Liver (tissue), 9 donors: ENCODE measurements around the gene HS6ST3. TPM values are rescaled to one million over a fixed set of nuclear protein-coding genes. Genes with fewer than 3 reads are reported as not detected.

ENCODE experiments used
- DNase-seq: peaks from one replicate; pipeline ENCODE4 v3.0.0-alpha.2; 2017; ENCODE audit warnings: low spot score
- H3K27ac ChIP-seq, 2 donors: one replicate each; pipeline ENCODE4 v1.7.0; 2013; ENCODE audit warnings: inconsistent platforms in 2 of 2, low read length in 2 of 2, control low read depth in 1 of 2, low read depth in 1 of 2, mild to moderate bottlenecking in 1 of 2
- H3K27me3 ChIP-seq, 4 donors: one replicate each; pipeline versions ENCODE4 v1.6.1 to v1.7.0; 2013; ENCODE audit warnings: low read length in 3 of 4, inconsistent platforms in 1 of 4, mild to moderate bottlenecking in 1 of 4, moderate library complexity in 1 of 4; ENCODE audit not compliant: control insufficient read depth in 4 of 4, insufficient read depth in 4 of 4
- H3K36me3 ChIP-seq, 4 donors: one replicate each; pipeline versions ENCODE4 v1.6.1 to v1.7.0; 2013; ENCODE audit warnings: low read length in 3 of 4, mild to moderate bottlenecking in 3 of 4, low read depth in 1 of 4, moderate library complexity in 1 of 4; ENCODE audit not compliant: control insufficient read depth in 4 of 4, insufficient read depth in 3 of 4
- H3K4me1 ChIP-seq, 4 donors: one replicate each; pipeline versions ENCODE4 v1.6.1 to v1.7.0; 2013; ENCODE audit warnings: low read length in 3 of 4, mild to moderate bottlenecking in 3 of 4, moderate library complexity in 1 of 4; ENCODE audit not compliant: control insufficient read depth in 4 of 4, insufficient read depth in 4 of 4
- H3K4me3 ChIP-seq, 3 donors: one replicate each; pipeline versions ENCODE4 v1.6.1 to v1.7.0; 2013; ENCODE audit warnings: low read length in 3 of 3, control low read depth in 1 of 3, low read depth in 1 of 3, mild to moderate bottlenecking in 1 of 3
- H3K9ac ChIP-seq, 2 donors: one replicate each; pipeline ENCODE4 v1.7.0; 2013; ENCODE audit warnings: low read length in 2 of 2, mild to moderate bottlenecking in 2 of 2, moderate library complexity in 2 of 2, control low read depth in 1 of 2, low read depth in 1 of 2
- H3K9me3 ChIP-seq, 4 donors: one replicate each; pipeline versions ENCODE4 v1.6.1 to v1.7.0; 2013; ENCODE audit warnings: low read length in 3 of 4; ENCODE audit not compliant: control insufficient read depth in 4 of 4
- EGR1 ChIP-seq, 2 donors: IDR thresholded peaks; 2 replicates each; pipeline ENCODE4 v1.6.1; 2016 to 2018; ENCODE audit warnings: antibody characterized with exemption in 2 of 2, low read depth in 2 of 2
- FOXA1 ChIP-seq: IDR thresholded peaks from 2 replicates; pipeline ENCODE4 v1.6.1; 2016; ENCODE audit warnings: antibody characterized with exemption
- FOXA2 ChIP-seq: IDR thresholded peaks from 2 replicates; pipeline ENCODE4 v1.6.1; 2016; ENCODE audit warnings: antibody characterized with exemption
- GABPA ChIP-seq, 2 donors: IDR thresholded peaks in 1 of 2; conservative IDR thresholded peaks in 1 of 2; 2 replicates each; pipeline ENCODE4 v1.6.1; 2016; ENCODE audit warnings: antibody characterized with exemption in 2 of 2, mild to moderate bottlenecking in 1 of 2, moderate library complexity in 1 of 2
- HNF4A ChIP-seq, 2 donors: conservative IDR thresholded peaks; 2 replicates each; pipeline ENCODE4 v1.6.1; 2016; ENCODE audit warnings: antibody characterized with exemption in 2 of 2, mild to moderate bottlenecking in 2 of 2
- HNF4G ChIP-seq: IDR thresholded peaks from 2 replicates; pipeline ENCODE4 v1.6.1; 2016; ENCODE audit warnings: antibody characterized with exemption
- JUND ChIP-seq, 2 donors: IDR thresholded peaks; 2 replicates each; pipeline ENCODE4 v1.6.1; 2016; ENCODE audit warnings: antibody characterized with exemption in 2 of 2
- NR2F2 ChIP-seq: IDR thresholded peaks from 2 replicates; pipeline ENCODE4 v1.6.1; 2016; ENCODE audit warnings: antibody characterized with exemption
- RAD21 ChIP-seq, 2 donors: IDR thresholded peaks; 2 replicates each; pipeline ENCODE4 v1.6.1; 2016; ENCODE audit warnings: antibody characterized with exemption in 2 of 2, mild to moderate bottlenecking in 2 of 2
- RXRA ChIP-seq, 2 donors: IDR thresholded peaks; 2 replicates each; pipeline ENCODE4 v1.6.1; 2017 to 2018; ENCODE audit warnings: antibody characterized with exemption in 2 of 2, mild to moderate bottlenecking in 1 of 2
- SP1 ChIP-seq: IDR thresholded peaks from 2 replicates; pipeline ENCODE4 v1.6.1; 2018; ENCODE audit warnings: antibody characterized with exemption, mild to moderate bottlenecking
- TAF1 ChIP-seq: conservative IDR thresholded peaks from 2 replicates; pipeline ENCODE4 v1.6.1; 2016; ENCODE audit warnings: antibody characterized with exemption, mild to moderate bottlenecking
- YY1 ChIP-seq: IDR thresholded peaks from 2 replicates; pipeline ENCODE4 v1.6.1; 2016; ENCODE audit warnings: antibody characterized with exemption, mild to moderate bottlenecking
- WGBS: extraction: QIAGEN DNeasy Blood & Tissue Kit; methylation state at CpG from one replicate; pipeline ENCODE4 v1.1.7; 2013; 5-methylcytosine and 5-hydroxymethylcytosine counted together
- polyA plus RNA-seq, 2 donors: library from polyadenylated mRNA; stranded (reverse) in 1 of 2; unstranded in 1 of 2; fragments of 200-250 nt in 1 of 2; fragments of >200 nt in 1 of 2; fragmentation: Nextera tagmentation in 1 of 2; extraction: Ambion mirVana in 1 of 2; gene quantifications; one replicate each; pipeline versions ENCODE4 v1.2.1 to v1.2.3, GENCODE V29; 2013 to 2015
- total RNA-seq, 2 donors: library from RNA; depleted of rRNA; stranded (reverse); fragments of >200 nt; gene quantifications; one replicate each; pipeline ENCODE4 v1.2.3, GENCODE V29; 2014
- TF ChIP-seq, protein P1 (sequence below): IDR thresholded peaks from 2 replicates; pipeline ENCODE4 v1.6.1; 2016; ENCODE audit warnings: antibody characterized with exemption, mild to moderate bottlenecking
- TF ChIP-seq, protein P2 (sequence below): IDR thresholded peaks from 2 replicates; pipeline ENCODE4 v1.6.1; 2016; ENCODE audit warnings: antibody characterized with exemption
- TF ChIP-seq, protein P3 (sequence below): IDR thresholded peaks from 2 replicates; pipeline ENCODE4 v1.6.1; 2016; ENCODE audit warnings: antibody characterized with exemption
- TF ChIP-seq, protein P4 (sequence below): IDR thresholded peaks from 2 replicates; pipeline ENCODE4 v1.6.1; 2016; ENCODE audit warnings: antibody characterized with exemption
- TF ChIP-seq, protein P5 (sequence below): fragments of 150-350 bp; IDR thresholded peaks from 2 replicates; pipeline ENCODE4 v1.5.1; 2017; ENCODE audit warnings: improper control_type of control experiment, low read depth, low read length; ENCODE audit not compliant: missing input control
- donor health status: healthy.
- donor health status: healthy.
- donor health status: healthy.
- donor health status: healthy.
- donor health status: healthy.

Gene HS6ST3
- total and polyA plus RNA-seq, 4 donors = under 0.01 TPM; not detected in 3

DNA sequence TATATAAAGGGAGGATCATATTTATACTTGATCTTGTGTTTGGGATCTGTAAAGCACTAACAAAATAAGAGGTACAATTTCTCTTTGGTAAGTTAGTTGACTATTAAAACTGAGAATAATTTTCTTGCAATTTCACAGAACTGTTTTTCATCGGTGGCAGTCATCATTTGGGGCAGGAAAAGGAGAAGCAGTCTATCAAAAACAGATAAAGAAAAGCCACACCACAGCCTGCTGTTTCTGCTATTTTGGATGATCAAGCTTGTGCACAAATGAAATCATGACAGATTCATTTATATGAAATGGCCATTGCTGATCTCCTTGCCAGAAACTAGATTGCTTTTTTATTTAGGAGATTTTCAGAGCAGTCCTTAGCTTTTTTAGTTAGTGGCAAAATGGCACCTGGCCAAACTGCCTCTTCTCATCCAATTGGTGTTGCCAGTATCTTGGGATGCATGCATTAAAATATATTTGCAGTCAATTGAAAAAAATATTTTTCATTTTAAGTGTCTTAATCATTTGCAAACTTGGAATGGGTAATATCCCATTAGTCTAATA, 326.0 kb downstream of the HS6ST3 start:
- no peaks in the 10 kb centered on the region for H3K36me3 ChIP-seq
- no peak overlapping the region for H3K9ac ChIP-seq
- WGBS = 59% methylated on average over 1 of the region's 1 CpG
- no peak overlapping the region for H3K27ac ChIP-seq
- TF ChIP-seq SP1 = no peak
- TF ChIP-seq YY1 = no peak
- TF ChIP-seq FOXA1 = no peak
- TF ChIP-seq EGR1 (IDR thresholded peaks at IDR 0.05; ENCODE audit: low read depth in 2 of 2) = no peak
- TF ChIP-seq NR2F2 = no peak
- TF ChIP-seq, protein P1, sequence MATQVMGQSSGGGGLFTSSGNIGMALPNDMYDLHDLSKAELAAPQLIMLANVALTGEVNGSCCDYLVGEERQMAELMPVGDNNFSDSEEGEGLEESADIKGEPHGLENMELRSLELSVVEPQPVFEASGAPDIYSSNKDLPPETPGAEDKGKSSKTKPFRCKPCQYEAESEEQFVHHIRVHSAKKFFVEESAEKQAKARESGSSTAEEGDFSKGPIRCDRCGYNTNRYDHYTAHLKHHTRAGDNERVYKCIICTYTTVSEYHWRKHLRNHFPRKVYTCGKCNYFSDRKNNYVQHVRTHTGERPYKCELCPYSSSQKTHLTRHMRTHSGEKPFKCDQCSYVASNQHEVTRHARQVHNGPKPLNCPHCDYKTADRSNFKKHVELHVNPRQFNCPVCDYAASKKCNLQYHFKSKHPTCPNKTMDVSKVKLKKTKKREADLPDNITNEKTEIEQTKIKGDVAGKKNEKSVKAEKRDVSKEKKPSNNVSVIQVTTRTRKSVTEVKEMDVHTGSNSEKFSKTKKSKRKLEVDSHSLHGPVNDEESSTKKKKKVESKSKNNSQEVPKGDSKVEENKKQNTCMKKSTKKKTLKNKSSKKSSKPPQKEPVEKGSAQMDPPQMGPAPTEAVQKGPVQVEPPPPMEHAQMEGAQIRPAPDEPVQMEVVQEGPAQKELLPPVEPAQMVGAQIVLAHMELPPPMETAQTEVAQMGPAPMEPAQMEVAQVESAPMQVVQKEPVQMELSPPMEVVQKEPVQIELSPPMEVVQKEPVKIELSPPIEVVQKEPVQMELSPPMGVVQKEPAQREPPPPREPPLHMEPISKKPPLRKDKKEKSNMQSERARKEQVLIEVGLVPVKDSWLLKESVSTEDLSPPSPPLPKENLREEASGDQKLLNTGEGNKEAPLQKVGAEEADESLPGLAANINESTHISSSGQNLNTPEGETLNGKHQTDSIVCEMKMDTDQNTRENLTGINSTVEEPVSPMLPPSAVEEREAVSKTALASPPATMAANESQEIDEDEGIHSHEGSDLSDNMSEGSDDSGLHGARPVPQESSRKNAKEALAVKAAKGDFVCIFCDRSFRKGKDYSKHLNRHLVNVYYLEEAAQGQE = no peak
- H3K4me3 ChIP-seq = no peak overlapping the region
- H3K27me3 ChIP-seq = peaks cover 0 to 2% (median 0%) of the 10 kb centered on the region in 4 donors
- H3K4me1 ChIP-seq = no peaks in the 10 kb centered on the region
- no peak for DNase-seq
- H3K9me3 ChIP-seq = no peaks in the 10 kb centered on the region

DNA sequence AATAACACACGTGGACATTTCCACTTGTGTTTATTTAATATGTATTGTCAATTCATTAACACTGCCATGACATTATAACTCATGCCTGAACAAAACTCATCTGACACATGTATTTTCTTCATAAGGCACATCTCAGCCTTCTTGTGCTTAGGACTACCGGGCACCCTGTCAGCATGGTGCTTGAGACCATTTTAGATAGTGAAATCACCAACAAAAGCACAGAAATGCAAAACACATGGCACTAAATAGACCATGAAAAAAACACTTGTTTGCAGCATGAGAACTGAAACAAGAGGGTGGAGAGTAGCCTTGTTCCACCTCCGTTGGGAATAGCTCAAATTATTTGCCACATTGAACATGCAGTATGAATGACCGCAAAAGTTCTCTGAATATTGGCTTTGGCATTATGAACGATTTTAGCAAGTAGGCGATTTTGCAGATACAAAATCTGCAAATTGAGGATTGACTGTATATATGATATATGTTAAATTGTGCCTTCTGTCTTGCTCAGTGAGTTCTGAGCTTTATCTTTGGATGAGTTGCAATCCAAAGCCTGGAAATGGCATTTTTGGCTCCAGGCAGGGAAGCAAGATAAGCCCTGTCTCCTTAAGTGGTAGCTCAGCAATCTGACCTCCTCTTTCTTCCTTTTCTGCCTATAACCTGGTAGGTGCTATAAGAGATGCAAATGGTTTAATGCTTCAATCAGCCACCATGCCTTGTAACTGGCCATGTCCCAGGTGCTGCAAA, 328.2 kb downstream of the HS6ST3 start:
- WGBS = 81% methylated on average over 6 of the region's 6 CpGs
- Histone ChIP-seq H3K9me3 (no peaks in the 10 kb centered on the region), H3K4me3 (no peak overlapping the region), H3K9ac (no peak overlapping the region), H3K27me3 (peaks cover 0 to 2% (median 0%) of the 10 kb centered on the region in 4 donors), H3K36me3 (no peaks in the 10 kb centered on the region), H3K4me1 (no peaks in the 10 kb centered on the region), H3K27ac (no peak overlapping the region)
- DNase-seq = no peak
- no peak for TF ChIP-seq HNF4G
- no peak for TF ChIP-seq NR2F2
- no peak for TF ChIP-seq FOXA1
- TF ChIP-seq, protein P1 = no peak
- TF ChIP-seq SP1 = no peak
- TF ChIP-seq FOXA2 = no peak
- TF ChIP-seq RXRA (IDR thresholded peaks at IDR 0.05) = no peak
- TF ChIP-seq, protein P2, sequence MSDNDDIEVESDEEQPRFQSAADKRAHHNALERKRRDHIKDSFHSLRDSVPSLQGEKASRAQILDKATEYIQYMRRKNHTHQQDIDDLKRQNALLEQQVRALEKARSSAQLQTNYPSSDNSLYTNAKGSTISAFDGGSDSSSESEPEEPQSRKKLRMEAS = no peak
- no peak for TF ChIP-seq EGR1 (IDR thresholded peaks at IDR 0.05; ENCODE audit: low read depth in 2 of 2)
- TF ChIP-seq RAD21 (IDR thresholded peaks at IDR 0.05) = no peak
- TF ChIP-seq HNF4A (conservative IDR thresholded peaks at IDR 0.05) = no peak
- no peak for TF ChIP-seq TAF1
- TF ChIP-seq, protein P3, sequence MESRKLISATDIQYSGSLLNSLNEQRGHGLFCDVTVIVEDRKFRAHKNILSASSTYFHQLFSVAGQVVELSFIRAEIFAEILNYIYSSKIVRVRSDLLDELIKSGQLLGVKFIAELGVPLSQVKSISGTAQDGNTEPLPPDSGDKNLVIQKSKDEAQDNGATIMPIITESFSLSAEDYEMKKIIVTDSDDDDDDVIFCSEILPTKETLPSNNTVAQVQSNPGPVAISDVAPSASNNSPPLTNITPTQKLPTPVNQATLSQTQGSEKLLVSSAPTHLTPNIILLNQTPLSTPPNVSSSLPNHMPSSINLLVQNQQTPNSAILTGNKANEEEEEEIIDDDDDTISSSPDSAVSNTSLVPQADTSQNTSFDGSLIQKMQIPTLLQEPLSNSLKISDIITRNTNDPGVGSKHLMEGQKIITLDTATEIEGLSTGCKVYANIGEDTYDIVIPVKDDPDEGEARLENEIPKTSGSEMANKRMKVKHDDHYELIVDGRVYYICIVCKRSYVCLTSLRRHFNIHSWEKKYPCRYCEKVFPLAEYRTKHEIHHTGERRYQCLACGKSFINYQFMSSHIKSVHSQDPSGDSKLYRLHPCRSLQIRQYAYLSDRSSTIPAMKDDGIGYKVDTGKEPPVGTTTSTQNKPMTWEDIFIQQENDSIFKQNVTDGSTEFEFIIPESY = no peak
- TF ChIP-seq, protein P4, sequence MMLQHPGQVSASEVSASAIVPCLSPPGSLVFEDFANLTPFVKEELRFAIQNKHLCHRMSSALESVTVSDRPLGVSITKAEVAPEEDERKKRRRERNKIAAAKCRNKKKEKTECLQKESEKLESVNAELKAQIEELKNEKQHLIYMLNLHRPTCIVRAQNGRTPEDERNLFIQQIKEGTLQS = no peak
- TF ChIP-seq GABPA (IDR thresholded peaks at IDR 0.05 in 1 of 2, conservative IDR thresholded peaks at IDR 0.05 in 1 of 2) = no peak
- TF ChIP-seq, protein P5, sequence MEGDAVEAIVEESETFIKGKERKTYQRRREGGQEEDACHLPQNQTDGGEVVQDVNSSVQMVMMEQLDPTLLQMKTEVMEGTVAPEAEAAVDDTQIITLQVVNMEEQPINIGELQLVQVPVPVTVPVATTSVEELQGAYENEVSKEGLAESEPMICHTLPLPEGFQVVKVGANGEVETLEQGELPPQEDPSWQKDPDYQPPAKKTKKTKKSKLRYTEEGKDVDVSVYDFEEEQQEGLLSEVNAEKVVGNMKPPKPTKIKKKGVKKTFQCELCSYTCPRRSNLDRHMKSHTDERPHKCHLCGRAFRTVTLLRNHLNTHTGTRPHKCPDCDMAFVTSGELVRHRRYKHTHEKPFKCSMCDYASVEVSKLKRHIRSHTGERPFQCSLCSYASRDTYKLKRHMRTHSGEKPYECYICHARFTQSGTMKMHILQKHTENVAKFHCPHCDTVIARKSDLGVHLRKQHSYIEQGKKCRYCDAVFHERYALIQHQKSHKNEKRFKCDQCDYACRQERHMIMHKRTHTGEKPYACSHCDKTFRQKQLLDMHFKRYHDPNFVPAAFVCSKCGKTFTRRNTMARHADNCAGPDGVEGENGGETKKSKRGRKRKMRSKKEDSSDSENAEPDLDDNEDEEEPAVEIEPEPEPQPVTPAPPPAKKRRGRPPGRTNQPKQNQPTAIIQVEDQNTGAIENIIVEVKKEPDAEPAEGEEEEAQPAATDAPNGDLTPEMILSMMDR = no peak
- no peak for TF ChIP-seq YY1
- TF ChIP-seq JUND (IDR thresholded peaks at IDR 0.05) = no peak
